Subcutaneous adipose tissue (tissue), 4 donors: Measurements from ENCODE around the gene RPUSD1. TPM values are rescaled to one million over a fixed set of nuclear protein-coding genes. Genes with fewer than 3 reads are reported as not detected.

Source experiments
- total RNA-seq, 4 donors: library from RNA; depleted of rRNA; stranded (reverse); fragments of >200 nt; gene quantifications; one replicate each; pipeline ENCODE4 v1.1.0, GENCODE V29; 2016
- TF ChIP-seq, protein P1 (sequence below): fragments of 450-650 bp; IDR thresholded peaks from one replicate; pipeline ENCODE4 v1.5.1; 2016; ENCODE audit warnings: low read depth, mild to moderate bottlenecking, control low read depth, antibody characterized with exemption, moderate library complexity

Gene RPUSD1
- total RNA-seq, 4 donors from 2014 or later, result 9.9 to 13.0 (median 11.7) TPM

DNA sequence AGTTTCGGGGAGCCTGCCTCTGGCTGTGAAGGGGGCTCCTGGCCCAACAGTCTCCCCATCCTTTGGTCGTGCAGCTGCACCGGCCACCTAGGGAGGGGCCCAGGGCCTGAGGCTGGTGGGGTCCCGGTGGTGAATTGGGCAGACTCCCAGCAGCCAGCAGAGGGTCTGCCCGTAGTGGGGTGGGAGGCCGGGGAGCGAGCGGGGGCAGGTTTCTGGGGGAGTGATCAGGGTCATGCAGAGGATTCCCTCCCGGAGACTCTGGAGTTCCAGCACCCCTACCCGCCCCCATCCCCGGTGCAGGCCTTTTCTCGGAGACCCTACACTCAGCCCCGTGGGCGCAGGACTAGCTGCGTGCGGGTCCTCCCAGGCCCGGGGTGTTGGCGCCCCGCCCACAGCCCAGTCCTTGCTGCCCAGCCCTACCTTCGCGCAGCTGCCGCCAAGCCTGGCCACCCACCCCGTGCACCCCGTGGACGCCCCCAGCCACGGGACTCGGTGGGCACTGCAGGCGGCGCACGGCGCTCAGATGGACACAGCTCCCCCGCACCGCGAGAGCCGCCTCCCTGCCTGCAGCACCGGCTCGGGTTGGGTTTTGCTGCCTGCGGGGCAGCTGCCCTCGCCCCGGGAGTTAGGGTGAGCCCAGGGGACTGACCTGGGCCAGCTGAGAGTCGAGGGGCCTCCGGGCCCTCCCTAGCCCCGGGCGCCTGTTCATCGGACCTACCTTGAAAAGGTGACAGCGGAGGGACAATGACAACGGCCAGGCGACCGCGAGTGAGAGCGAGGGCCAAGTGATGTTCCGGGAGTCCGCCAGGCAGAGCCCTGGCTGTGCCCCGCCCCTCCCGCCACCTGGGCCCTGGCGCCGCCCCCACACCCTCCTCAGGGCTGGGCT is 12.0 kb upstream of the RPUSD1 start, which contains the start of gene GNG13:
TSS of gene GNG13 (minus strand) at position 787 of the 886 bp plus-strand sequence. CDS start 1,657 bp downstream, outside the sequence.
- TF ChIP-seq, protein P1, sequence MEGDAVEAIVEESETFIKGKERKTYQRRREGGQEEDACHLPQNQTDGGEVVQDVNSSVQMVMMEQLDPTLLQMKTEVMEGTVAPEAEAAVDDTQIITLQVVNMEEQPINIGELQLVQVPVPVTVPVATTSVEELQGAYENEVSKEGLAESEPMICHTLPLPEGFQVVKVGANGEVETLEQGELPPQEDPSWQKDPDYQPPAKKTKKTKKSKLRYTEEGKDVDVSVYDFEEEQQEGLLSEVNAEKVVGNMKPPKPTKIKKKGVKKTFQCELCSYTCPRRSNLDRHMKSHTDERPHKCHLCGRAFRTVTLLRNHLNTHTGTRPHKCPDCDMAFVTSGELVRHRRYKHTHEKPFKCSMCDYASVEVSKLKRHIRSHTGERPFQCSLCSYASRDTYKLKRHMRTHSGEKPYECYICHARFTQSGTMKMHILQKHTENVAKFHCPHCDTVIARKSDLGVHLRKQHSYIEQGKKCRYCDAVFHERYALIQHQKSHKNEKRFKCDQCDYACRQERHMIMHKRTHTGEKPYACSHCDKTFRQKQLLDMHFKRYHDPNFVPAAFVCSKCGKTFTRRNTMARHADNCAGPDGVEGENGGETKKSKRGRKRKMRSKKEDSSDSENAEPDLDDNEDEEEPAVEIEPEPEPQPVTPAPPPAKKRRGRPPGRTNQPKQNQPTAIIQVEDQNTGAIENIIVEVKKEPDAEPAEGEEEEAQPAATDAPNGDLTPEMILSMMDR, result no peak

DNA sequence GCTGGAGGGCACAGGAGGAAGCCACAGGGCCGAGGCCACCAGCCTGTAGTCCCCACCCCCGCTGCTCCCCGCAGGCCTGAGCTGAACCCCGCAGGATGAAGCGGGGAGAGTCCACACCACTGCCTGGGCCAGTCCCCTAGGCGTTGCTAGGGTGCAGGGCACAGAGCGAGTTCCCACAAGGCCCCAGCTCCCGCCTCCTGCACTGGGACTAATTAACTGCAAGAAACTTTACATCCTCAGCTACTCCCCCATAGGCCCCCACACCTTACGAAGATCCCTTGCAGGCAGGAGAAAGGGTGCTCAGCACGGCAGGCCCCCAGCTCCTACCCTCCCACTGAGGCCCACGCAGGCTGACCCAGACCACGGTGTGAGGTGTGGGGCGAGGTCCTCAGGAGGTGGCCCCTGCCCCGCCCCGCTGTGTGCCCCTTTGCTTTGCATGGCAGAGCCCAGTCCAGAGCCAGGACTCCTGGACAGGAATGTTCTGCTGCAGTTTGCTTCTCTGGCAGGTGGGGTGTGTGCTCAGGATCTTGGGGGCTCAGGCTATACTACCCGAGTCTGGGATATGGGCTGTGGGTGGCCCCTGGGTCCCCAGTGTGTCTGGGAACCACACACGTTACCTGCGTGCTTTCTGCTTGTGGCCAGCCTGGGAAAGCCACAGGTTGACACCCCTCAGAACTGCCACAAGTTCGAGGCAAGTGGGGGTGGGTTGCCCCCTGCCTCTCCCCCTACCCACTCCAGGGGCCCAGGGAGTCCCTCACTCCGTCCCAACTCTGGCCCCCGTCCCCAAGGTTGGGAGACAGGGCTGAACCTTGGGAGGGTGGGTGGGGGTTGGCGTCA is 11.1 kb upstream of the RPUSD1 start:
- TF ChIP-seq, protein P1, result no peak

DNA sequence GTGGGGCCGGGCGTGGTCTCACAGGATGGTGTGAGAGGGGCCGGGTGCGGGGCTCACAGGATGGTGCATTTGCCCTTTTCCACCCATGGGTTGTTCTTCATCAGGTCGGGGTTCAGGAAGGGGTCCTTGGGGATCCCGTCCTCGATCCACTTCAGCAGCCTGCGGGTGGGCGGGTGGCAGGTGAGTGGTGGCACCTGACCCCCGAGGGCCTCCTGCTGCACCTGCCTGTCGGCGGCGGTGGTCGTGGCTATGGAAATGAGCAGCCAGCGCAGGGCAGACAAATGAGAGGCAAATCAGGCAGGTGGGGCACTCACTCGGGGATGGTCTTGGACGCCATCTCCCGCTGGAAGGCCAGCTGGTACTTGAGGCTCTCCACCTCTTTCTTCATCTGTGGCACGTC is 10.5 kb upstream of the RPUSD1 start:
- TF ChIP-seq, protein P1, result no peak

DNA sequence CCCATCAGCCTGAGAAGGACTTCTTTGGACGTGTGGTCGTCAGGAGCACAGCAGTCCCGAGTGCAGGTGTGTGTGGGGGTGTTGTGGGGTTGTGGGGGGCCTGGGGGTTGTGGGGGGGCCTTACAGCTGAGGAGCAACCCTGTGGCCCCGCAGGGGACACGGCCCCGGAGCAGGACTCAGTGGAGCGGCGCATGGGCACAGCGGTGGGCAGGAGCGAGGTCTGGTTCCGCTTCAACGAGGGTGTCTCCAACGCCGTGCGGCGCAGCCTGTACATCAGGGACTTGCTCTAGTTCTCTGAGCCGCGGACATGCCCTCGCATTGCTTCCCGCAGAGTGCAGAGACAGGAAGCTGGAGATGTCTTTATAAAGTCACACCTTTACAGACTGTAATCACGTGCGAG is 9.5 kb upstream of the RPUSD1 start:
- TF ChIP-seq, protein P1, result no peak

DNA sequence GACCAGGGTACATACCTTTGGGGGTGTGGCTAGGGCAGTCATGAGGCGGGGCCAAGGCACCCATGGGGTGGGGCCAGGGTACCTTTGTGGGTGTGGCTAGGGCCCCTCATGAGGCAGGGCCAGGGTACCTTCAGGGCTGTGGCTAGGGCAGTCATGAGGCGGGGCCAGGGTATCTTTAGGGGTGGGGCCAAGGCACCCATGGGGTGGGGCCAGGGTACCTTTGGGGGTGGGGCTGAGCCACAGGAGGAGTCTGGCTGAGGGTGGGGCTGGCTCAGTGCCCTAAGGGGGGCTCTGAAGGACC is 8.9 kb upstream of the RPUSD1 start:
- TF ChIP-seq, protein P1, result no peak

DNA sequence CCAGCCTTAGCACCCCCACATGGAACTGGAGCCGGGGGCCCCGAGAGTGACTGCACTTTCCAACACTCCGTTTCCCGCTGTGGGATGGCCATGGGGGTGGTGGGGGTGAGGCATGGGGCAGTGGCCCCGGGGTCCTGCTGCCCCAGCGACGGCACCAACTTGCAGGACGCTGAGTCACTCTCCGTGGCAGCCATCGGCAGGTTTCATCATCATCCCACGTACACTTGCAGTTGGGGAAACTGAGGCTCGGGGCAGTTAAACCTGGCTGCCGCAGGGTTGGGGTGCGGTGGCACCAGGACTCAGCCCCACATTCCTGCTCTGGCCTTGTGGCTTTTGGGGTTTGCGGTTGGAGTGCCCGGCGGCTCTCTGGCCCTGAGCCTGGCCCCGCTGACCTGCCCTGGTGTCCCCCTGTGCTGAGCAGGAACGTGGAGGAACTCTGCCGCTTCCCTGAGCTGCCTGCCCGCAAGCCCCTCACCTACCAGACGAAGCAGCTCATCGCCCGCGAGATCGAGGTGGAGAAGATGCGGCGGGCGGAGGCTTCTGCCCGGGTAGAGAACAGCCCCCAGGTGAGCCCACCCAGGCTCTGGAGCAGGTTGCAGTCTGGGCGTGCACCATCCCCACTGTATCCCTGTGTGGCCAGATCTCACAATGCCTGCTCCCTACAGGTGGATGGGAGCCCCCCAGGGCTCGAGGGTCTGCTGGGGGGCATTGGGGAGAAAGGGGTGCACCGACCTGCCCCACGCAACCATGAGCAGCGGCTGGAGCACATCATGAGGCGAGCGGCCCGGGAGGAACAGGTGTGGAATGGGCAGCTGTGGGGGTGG is 8.3 kb upstream of the RPUSD1 start:
- TF ChIP-seq, protein P1, result no peak
